Fibroblast of peridontal ligament (primary cell): ENCODE data around the gene XXYLT1.
"Not testable (repeated sequence)": the region's sequence is repeated elsewhere in the genome, so short reads cannot be mapped to it uniquely, and the experiment has no call there.

Experiments used
- DNase-seq: peaks from one replicate; pipeline ENCODE4 v3.0.0-alpha.2; 2010; ENCODE audit errors: extremely low read depth

The XXYLT1 gene

DNA sequence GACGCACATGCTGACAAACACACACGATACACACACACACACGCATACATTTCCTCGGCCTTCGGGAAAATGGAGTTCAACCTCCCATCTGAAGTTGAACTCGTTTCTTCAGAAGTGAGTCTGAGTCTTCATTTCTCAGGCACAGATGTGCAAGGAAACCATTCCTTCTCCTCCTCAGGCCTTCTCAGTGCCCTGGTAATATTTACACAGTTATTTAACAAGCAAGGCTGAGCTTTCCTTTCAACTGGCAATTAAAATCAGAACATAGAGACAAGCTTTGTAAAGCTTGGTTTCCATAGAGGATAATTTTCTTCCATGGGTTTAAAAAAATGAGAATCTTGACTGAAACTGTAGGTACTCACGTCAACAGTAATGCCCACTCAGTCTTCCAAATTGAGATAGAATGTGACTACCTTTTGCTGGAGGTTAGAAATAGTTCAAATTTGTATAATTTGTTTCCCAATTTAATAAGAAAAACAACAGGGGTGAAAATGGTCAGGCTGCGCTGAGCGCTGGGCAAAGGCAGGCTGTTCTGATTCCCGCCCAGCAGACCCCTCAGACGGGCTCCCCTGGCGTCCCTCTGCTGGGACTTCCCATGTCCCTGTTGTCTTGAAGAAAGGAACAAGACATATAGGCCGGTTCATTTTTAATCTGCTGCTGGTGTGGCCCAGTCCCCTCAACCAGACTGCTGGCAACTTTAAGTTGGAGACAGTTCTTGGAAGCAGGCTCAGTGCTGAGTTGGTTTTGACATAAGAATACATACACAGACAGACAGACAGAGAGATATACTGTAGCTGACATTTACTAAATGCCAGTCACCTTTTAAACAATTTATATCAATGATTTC lies 174.3 kb downstream of the XXYLT1 start:
- no peak for DNase-seq

DNA sequence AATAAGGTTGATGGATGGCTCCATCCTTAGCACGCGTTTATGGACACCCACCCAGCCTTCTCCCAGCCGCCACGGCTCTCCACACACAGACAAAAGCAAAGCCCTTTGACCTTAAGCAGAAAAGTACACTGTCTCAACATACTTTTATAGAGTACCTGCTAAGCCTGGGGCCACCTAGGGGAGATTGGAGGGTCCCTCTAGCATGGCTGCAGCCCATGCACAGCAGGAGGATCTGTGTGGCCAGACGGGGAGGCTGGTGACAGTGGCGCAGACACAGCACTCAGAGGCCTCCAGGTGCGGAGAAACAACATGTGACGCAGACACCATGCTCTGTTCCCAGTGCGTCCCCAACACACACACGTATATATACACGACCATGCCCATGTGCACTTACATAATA lies 174.9 kb downstream of the XXYLT1 start:
- no peak for DNase-seq

DNA sequence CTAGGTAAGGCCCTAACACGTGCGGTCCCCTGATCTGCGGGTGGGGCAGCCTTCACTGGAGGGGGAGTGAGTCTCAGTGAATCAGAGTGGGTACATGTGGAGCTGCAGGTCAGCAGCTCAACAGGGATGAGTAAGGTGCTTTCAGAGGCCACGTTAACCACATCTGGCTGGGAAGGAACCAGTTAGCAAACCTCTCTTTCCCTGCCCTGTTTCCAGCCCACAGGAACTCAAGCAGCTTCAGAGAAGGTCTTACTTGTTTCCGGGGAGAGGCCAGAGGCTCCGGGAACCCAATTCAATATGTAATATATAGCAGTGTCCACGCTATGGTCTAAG lies 175.3 kb downstream of the XXYLT1 start:
- no peak for DNase-seq

DNA sequence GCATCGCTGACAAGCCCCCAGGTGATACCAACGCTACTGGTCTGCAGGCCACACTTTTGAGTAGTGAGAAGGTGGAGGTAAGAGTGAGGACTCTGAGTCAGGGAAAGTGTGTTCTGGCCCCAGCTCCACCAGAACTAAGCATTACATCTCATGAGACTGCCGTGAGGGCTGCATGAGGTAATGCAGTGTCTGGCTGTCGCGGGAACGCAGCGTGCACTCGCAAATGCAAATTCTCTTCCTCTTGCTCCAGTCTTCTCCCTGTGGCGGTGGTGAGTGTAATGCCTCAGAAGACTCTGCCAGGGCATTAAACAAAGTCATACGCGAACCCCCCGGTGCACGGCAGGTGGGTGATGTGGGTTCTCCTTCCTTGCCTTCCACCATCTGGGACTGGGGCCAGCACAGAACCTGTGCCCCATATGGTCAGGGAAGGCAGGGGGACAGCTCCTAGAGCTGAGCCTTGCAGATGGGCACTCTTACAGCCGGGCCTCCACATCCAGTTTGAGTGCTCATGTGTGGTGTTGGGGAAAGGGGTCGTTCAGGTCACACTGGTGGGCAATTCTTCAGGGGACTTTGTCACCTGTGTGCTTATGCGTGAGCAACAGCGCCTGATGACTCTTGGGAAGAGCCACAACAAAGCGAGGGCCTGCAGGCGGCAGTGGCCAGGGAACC lies 175.8 kb downstream of the XXYLT1 start:
- DNase-seq: no peak

DNA sequence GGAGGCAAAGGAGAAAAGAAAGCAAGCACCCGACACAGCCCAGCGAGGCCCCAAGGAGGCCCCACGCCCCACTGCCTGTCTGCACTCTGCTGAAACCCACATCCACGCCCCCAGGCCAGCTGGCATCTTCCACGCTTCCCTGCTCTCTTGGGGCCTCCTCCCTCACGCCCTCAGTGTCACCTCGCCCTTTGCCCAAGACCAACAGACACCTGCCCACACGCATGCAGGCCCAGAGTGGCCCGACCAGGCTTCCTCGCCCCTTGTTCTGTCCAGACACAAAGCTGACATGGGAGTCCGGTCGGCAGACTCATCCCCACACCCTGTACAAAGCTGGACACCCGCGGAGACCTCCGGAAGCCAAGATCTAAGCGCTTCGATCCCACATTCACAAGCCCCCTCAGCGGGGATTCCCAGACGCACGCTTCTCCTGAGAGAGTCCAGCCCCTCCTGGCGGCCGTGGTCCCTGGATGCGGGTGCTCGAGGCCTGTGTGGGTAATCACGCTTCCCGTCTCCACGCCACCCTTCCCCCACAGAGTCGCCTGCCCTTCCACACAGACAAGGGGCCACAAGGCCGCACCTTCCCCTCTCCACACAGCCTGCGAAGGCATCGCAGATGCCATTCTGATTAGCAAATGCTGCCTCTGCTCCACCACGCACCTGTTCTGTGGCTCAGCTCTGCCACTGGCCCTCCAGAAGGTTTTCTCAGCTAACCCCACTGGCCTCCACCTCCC lies 176.6 kb downstream of the XXYLT1 start:
- no peak for DNase-seq

DNA sequence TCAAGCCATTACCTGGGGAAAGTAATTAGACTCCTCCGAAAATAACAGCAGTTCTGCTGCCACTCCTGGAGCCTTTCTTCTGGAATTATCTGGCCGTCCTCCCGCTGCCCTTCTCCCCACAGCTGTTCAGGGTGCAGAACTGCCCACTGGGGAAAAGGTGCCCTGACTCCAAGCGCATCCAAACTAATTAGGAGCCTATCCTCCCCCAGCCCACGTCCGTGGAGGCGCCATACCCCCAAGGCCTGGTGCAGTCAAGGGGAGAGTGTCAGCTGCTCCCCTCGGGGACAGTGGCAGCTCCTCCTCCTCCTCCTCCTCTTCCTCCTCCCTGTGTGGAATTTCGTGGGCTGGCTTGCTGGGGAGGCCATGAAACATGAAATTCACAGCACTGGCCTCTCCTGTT lies 177.2 kb downstream of the XXYLT1 start:
- DNase-seq: no peak

DNA sequence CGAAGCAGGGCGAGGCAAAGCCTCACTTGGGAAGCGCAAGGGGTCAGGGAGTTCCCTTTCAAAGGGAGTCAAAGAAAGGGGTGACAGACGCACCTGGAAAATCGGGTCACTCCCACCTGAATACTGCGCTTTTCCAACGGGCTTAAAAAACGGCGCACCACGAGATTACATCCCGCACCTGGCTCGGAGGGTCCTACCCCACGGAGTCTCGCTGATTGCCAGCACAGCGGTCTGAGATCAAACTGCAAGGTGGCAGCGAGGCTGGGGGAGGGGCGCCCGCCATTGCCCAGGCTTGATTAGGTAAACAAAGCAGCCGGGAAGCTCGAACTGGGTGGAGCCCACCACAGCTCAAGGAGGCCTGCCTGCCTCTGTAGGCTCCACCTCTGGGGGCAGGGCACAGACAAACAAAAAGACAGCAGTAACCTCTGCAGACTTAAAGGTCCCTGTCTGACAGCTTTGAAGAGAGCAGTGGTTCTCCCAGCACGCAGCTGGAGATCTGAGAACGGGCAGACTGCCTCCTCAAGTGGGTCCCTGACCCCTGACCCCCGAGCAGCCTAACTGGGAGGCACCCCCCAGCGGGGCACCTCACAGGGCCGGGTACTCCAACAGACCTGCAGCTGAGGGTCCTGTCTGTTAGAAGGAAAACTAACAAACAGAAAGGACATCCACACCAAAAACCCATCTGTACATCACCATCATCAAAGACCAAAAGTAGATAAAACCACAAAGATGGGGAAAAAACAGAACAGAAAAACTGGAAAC lies 182.9 kb downstream of the XXYLT1 start:
- not testable (repeated sequence) for DNase-seq

DNA sequence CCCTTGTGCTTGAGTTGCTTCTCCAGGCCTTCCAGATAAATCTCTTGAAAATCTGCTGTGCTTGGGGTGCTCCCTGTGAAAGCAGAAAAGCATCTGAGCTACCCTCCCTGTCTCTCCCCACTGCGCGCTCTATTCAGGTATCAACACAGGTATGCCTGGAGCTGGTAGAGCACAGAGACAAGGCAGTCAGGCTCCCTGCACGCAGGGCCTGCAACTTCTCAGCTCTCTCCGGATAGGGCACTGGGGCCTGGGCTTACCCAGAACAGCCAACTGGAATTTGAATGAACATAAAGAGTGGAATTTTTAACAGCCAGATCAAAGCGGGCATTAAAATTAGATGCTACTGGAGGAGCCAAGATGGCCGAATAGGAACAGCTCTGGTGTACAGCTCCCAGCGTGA lies 183.6 kb downstream of the XXYLT1 start:
- DNase-seq: no peak

DNA sequence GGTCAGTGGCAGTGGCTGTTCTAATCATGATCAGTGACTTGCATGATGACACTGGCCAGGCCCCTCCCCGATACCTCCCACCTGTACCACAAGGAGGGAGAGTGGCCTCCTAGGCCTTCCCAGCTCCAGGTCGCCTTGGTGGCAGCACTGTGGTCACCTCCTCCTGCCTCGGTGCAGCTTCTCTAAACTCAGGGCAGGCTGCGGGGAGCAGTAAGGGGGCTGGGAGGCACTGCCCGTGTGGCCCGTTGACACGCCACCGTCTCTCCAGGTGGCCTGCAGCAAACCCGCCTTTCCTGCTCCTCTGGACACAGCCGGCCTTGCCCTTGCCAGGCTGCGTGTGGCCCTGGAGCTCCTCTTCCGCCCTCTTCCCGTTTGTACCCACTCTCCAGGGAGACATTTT lies 184.1 kb downstream of the XXYLT1 start:
- DNase-seq: no peak

DNA sequence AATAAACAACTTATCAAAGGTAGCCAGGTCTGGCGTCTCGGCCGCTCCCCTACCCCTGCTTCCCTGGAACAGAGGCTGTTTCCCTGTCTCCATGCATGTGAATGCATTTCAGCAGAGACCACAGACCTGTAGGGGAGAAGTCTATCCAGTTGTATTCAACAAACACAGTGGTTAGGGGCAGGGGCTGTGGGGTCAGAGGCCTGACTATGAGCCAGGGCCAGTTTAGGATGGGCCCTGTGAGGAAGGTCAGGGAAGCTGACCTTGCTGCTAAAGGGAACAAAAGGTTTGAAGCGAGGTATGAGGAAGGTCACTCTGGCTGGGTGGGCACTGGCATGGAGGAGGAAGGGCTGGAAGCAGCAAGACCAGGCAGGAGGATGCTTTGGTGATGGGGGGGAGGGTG lies 184.6 kb downstream of the XXYLT1 start:
- no peak for DNase-seq

DNA sequence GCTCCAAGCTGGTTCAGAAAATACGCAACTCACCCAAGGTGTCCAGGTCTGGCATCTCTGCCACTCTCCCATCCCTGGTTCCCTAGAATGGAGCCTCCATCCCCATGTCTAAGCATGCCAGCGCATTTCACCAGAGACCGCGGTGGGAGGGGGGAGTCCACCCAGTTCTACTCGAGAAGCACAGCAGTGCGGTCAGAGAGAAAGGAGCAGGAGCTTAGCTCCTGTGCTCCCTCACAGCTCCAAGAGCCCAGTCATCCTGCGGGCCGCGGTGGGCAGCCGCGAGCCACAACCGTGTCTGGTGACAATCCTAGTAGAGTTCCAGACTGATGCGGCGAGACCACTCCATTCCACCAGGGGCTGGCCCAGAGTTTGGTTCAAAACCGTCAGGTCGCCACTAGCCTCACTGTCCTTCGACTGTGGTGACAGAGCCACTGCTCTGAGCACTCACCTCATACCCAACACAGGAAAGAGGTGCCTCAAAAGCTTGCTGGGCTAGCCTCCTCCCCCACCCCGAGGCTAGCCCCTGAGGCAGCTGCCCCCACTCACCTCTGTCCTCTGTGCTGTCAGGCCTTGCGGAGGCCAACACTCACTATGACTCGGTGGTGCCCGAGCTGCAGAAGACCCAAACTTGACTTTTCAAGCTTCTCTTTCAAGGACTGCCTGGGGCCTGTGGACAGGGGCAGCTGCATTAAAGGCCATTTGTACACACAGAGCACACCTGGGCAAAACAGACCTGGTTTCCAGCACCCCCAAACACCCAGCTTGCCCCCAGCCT lies 185.4 kb downstream of the XXYLT1 start:
- no peak for DNase-seq

DNA sequence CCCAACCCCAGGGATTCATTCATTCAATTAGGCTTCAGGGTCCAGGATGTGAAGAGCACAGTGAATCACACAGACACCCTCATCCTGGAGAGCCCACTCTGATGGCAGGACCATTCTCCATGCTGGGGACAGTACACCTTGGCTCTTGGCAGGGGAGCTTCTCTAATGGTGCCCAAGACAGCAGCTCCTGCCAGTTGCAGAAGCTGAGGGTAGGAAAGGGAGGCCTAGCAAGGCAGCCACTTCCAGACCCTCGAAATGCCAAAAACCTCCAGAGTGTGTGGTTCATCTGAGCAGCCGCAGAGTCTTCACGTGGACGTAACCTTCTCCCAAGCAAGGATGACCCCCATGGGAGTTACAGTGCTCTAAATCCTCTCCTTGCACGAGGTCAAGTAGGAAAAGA lies 186.2 kb downstream of the XXYLT1 start:
- DNase-seq: no peak

DNA sequence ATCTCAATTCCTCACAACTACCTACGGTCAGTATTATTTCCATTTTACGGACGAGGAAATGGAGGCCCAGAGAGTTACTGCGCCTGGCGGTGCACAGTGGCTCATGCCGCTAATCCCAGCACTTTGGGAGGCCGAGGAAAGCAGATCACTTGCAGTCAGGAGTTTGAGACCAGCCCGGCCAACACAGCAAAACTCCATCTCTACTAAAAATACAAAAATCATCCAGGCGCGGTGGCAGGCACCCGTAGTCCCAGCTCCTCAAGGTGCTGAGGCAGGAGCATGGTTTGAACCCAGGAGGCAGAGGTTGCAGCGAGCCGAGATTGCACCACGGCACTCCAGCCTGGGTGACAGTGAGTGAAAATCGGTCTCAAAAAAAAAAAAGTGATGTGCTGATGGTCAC lies 187.3 kb downstream of the XXYLT1 start:
- no peak for DNase-seq

DNA sequence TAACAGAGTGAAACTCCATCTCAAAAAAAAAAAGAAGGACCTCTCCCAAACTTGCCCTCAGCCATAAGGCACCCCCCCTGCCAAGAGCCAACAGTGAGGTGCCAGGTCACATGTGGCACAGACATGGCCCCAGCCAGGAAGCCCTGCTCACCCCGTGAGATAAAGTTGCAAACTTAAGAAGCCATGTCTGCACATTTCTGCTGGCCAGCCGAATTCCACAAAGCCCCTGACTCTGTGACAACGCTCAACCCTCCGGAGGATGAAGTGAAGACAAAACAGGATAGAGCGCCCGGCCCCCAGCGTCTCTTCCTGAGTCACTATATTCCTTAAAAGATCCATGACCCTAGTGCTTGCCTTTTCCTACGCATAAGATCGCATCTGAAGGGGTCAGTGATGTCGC lies 188.1 kb downstream of the XXYLT1 start:
- no peak for DNase-seq

DNA sequence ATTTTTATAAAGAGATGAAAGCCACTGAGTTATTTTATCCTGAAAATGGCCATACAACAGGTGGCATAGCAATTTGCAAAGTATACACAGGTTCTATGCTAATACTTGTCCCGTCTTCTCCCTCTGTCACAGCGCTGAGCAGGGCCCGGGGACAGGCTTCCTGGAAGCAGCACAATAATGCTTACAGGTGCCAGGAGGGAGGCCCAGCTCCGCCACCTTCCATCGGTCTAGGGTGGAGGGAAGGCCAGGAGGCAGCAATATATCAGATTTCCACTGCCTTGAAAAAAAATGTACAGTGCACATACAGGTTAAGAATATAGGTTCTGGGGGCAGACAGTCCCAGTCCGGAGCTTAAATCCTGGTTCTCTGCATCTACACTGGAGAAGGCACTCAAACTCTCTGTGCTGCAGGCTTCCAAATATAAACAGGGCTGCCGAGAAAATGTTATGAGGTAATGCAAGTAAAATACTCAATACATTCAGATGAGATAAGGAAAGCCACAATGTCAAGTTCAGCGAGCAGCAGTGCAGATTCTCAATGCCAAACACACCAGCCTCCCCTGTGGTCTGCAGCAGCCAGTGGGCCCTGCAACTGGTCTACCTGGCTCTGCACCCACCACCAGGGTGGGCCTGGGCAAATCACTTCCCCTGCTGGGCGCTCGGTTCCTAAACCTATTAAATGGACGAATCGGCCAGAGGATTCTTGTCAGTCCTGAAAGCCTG lies 189.6 kb downstream of the XXYLT1 start:
- DNase-seq: no peak

DNA sequence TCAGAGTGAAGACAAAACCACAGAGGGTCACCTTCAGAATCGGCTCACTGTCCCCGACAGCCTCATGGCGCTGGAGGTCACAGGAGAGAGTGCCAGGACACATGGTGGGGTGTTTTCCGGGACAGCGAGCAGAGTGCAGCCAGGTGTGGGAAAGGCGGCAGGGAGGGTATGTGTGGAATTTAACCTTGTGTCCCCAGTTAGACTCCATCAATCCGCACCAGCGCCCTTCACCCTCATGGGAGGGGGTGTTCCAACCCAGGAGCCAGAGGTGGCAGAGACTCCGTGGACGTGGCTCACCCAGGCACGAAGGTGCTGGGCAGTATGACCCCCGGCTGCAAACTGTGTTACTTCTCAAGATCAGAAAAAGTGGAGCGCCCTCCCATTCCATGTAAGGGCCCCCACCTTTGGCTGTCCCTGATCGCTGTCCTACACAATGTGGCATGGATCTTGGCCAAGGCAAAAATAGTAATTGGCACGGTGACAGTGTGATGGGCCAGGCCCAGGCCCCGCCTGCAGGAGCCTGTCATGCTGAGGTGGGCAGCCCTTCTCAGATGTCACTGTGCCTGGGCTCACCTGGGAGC lies 190.3 kb downstream of the XXYLT1 start:
- DNase-seq: no peak

DNA sequence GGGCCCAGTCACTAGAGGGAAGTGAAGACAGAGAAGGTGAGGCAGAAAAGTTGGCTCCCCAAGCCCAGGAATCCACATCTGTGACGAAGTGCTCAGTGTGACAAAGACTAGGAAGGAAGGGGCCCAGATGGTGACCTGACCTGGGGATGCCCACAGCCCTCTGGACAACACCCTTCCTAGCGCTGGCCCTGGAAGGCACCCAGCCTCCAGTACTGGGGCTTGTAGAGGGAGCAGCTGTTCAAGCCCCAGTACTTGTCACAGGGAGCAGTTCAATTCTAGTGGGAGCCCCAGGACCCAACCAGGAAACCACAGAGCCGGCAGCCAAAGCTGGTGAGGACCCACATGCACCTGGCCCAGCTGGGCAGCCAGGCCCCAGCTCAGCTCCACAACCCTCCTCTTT lies 190.8 kb downstream of the XXYLT1 start:
- no peak for DNase-seq

DNA sequence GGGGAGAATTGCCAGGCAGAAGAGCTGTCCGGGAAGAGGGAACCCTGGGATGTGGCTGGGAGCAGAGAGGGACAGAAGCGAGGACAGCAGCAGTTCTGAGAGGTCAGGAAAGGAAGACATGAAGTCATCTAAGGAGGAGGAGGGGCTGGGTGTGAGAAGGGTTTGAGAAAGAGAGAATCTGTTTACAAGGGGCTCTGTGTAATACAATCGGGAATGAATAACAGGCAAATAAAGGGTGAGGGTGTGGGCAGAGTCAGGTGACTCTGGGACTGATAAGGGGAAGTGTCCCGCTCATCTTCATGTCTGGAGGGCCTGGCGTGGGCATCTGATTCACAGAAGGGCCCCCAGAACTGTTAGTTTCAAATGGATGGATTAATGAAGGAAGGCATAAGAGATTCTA lies 191.3 kb downstream of the XXYLT1 start:
- DNase-seq: no peak

DNA sequence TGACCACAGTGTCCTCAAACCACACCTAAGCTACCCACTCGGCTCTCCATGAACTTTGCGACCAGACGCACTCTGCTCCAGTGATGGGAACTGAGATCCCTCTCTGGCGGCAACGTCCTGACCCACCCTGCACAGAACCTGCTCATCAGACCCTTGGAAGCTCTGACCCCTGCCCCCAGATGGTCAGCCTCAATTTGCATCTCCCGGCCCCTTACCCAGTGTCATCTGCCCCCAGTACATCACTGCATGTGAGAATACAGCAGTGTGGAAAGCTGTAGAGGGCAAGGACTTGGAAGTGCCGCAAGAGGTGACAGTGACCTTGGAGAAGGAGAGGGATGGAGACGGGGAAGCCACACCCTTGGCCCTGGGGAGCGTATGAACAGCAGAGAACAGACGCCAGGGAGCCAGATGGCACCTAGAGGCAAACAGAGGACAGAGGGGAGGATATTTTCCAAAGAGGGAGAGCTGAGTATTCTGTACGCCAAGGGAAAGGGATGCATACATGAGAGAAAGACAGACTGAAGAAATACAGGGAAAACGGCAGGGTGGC lies 192.0 kb downstream of the XXYLT1 start:
- no peak for DNase-seq
